Measurements from ENCODE around the gene RIMBP2. TPM values are rescaled to one million over a fixed set of nuclear protein-coding genes. Genes with fewer than 3 reads are reported as not detected.

Gene RIMBP2
- total and polyA plus RNA-seq, 2 experiments from 2014 or later, result not detected

GRCh38 chr12:130702966-130703732 is 12.9 kb downstream of the RIMBP2 start:
- 23 to 28% methylated on average over 25 of the region's 25 CpGs for WGBS, 2 experiments (ENCODE audit: low coverage in 1 of 2, low lambda C conversion rate in 2 of 2, missing lambda C conversion rate in 2 of 2)
- DNase-seq, result no peak
- H3K36me3 ChIP-seq (ENCODE audit: low read depth), result no peaks in the 10 kb centered on the region

GRCh38 chr12:130701402-130701744 is 14.7 kb downstream of the RIMBP2 start:
- Histone ChIP-seq H3K9ac (no peak overlapping the region), H3K27me3 (replicated peaks; ENCODE audit: insufficient read depth) (no peaks in the 10 kb centered on the region), H3K9me2 (ENCODE audit: insufficient read depth) (no peaks in the 10 kb centered on the region), H4K20me1 (ENCODE audit: insufficient read depth) (no peaks in the 10 kb centered on the region), H3K27ac (no peak overlapping the region), H3K4me2 (ENCODE audit: unreplicated experiment) (no peak overlapping the region), H3K4me1 (ENCODE audit: insufficient read depth) (no peaks in the 10 kb centered on the region), H3K4me3 (no peak overlapping the region), H3F3A (ENCODE audit: insufficient read depth) (no peaks in the 10 kb centered on the region), H3K36me3 (ENCODE audit: low read depth) (no peaks in the 10 kb centered on the region), H2AFZ (no peak overlapping the region), H3K9me3 (ENCODE audit: low read depth) (no peaks in the 10 kb centered on the region), H3K79me2 (ENCODE audit: insufficient read depth) (no peaks in the 10 kb centered on the region)
- no peak for DNase-seq
- WGBS, 2 experiments (ENCODE audit: low coverage in 1 of 2, low lambda C conversion rate in 2 of 2, missing lambda C conversion rate in 2 of 2), result 56 to 61% methylated on average over 8 to 10 of the region's 10 CpGs
- TF ChIP-seq EZH2 (IDR thresholded peaks at IDR 0.05; ENCODE audit: insufficient read depth, poor library complexity, severe bottlenecking) (no peak), EZH2phosphoT487 (IDR thresholded peaks at IDR 0.05; ENCODE audit: insufficient read depth, low read depth) (no peak)
- in situ Hi-C loops (cut with MboI), result no loop called here

More at GRCh38 chr12:130702966-130703732, 12.9 kb downstream of the RIMBP2 start:
- Histone ChIP-seq H3K4me1 (ENCODE audit: insufficient read depth) (no peaks in the 10 kb centered on the region), H2AFZ (no peak overlapping the region), H3K4me3 (no peak overlapping the region), H3K27ac (no peak overlapping the region), H3K9me2 (ENCODE audit: insufficient read depth) (no peaks in the 10 kb centered on the region), H3F3A (ENCODE audit: insufficient read depth) (no peaks in the 10 kb centered on the region), H3K79me2 (ENCODE audit: insufficient read depth) (no peaks in the 10 kb centered on the region), H3K9ac (no peak overlapping the region), H3K9me3 (ENCODE audit: low read depth) (no peaks in the 10 kb centered on the region), H3K27me3 (replicated peaks; ENCODE audit: insufficient read depth) (no peaks in the 10 kb centered on the region), H3K4me2 (ENCODE audit: unreplicated experiment) (no peak overlapping the region), H4K20me1 (ENCODE audit: insufficient read depth) (no peaks in the 10 kb centered on the region)
- no peak for TF ChIP-seq EZH2phosphoT487 (IDR thresholded peaks at IDR 0.05; ENCODE audit: insufficient read depth, low read depth)
- TF ChIP-seq EZH2 (IDR thresholded peaks at IDR 0.05; ENCODE audit: insufficient read depth, poor library complexity, severe bottlenecking), result no peak
- in situ Hi-C loops (cut with MboI), result no loop called here

- Histone ChIP-seq H4K20me1 (ENCODE audit: insufficient read depth) (no peaks in the 10 kb centered on the region), H3K9ac (no peak overlapping the region), H3K4me1 (ENCODE audit: insufficient read depth) (no peaks in the 10 kb centered on the region), H3K27ac (no peak overlapping the region), H3K79me2 (ENCODE audit: insufficient read depth) (no peaks in the 10 kb centered on the region), H3K4me2 (ENCODE audit: unreplicated experiment) (no peak overlapping the region), H3K9me2 (ENCODE audit: insufficient read depth) (no peaks in the 10 kb centered on the region), H3K27me3 (replicated peaks; ENCODE audit: insufficient read depth) (no peaks in the 10 kb centered on the region), H3K36me3 (ENCODE audit: low read depth) (no peaks in the 10 kb centered on the region), H2AFZ (no peak overlapping the region), H3F3A (ENCODE audit: insufficient read depth) (no peaks in the 10 kb centered on the region), H3K9me3 (ENCODE audit: low read depth) (no peaks in the 10 kb centered on the region), H3K4me3 (no peak overlapping the region)
- DNase-seq, result no peak
- in situ Hi-C loops (cut with MboI), result no loop called here
- TF ChIP-seq EZH2phosphoT487 (IDR thresholded peaks at IDR 0.05; ENCODE audit: insufficient read depth, low read depth), result no peak
- TF ChIP-seq EZH2 (IDR thresholded peaks at IDR 0.05; ENCODE audit: insufficient read depth, poor library complexity, severe bottlenecking), result no peak
- WGBS, 2 experiments (ENCODE audit: low coverage in 1 of 2, low lambda C conversion rate in 2 of 2, missing lambda C conversion rate in 2 of 2), result 37 to 39% methylated on average over 14 of the region's 14 CpGs
Measured at GRCh38 chr12:130700492-130701401, 15.4 kb downstream of the RIMBP2 start.

- H3K27ac ChIP-seq, result no peak overlapping the region
- WGBS, 2 experiments (ENCODE audit: low coverage in 1 of 2, low lambda C conversion rate in 2 of 2, missing lambda C conversion rate in 2 of 2), result 63 to 66% methylated on average over 8 of the region's 8 CpGs
- no peaks in the 10 kb centered on the region for H4K20me1 ChIP-seq (ENCODE audit: insufficient read depth)
- no peaks in the 10 kb centered on the region for H3K9me3 ChIP-seq (ENCODE audit: low read depth)
- no peak overlapping the region for H3K4me2 ChIP-seq (ENCODE audit: unreplicated experiment)
- H3K79me2 ChIP-seq (ENCODE audit: insufficient read depth), result no peaks in the 10 kb centered on the region
- no peak overlapping the region for H2AFZ ChIP-seq
- DNase-seq, result no peak
- H3F3A ChIP-seq (ENCODE audit: insufficient read depth), result no peaks in the 10 kb centered on the region
- no peak for TF ChIP-seq EZH2phosphoT487 (IDR thresholded peaks at IDR 0.05; ENCODE audit: insufficient read depth, low read depth)
- in situ Hi-C loops (cut with MboI), result no loop called here
- H3K4me3 ChIP-seq, result no peak overlapping the region
- H3K36me3 ChIP-seq (ENCODE audit: low read depth), result no peaks in the 10 kb centered on the region
- no peak overlapping the region for H3K9ac ChIP-seq
- H3K9me2 ChIP-seq (ENCODE audit: insufficient read depth), result no peaks in the 10 kb centered on the region
- no peaks in the 10 kb centered on the region for H3K4me1 ChIP-seq (ENCODE audit: insufficient read depth)
- no peaks in the 10 kb centered on the region for H3K27me3 ChIP-seq (replicated peaks; ENCODE audit: insufficient read depth)
Measured at GRCh38 chr12:130698106-130698505, 18.0 kb downstream of the RIMBP2 start.
